Activated T-helper 9 cell treated with anti-CD3 and anti-CD28 coated beads, Interleukin-2, amount 50 U/mL, for 16 hours (primary cell): ENCODE results near the gene MROH2B.
"Not testable (repeated sequence)": the region's sequence is repeated elsewhere in the genome, so short reads cannot be mapped to it uniquely, and the experiment has no call there.

ENCODE experiments used
- DNase-seq: peaks from one replicate; pipeline ENCODE4 v3.0.0-alpha.2; 2020; ENCODE audit warnings: low read depth

The MROH2B gene

GRCh38 chr5:41022600-41022999, 48.5 kb downstream of the MROH2B start:
- DNase-seq = not testable (repeated sequence)

GRCh38 chr5:41012318-41012717, 58.8 kb downstream of the MROH2B start:
- no peak for DNase-seq

- no peak for DNase-seq
Observed at GRCh38 chr5:41010572-41010971, 60.6 kb downstream of the MROH2B start.

- no peak for DNase-seq
Observed at GRCh38 chr5:41009232-41009631, 61.9 kb downstream of the MROH2B start.

GRCh38 chr5:41004931-41005330, 66.2 kb downstream of the MROH2B start:
- no peak for DNase-seq

- DNase-seq = no peak
Observed at GRCh38 chr5:41003670-41004376, 67.3 kb downstream of the MROH2B start.

GRCh38 chr5:40999966-41000365, 71.2 kb downstream of the MROH2B start:
- DNase-seq = no peak

GRCh38 chr5:40999142-40999541, 72.0 kb downstream of the MROH2B start:
- DNase-seq = no peak

- no peak for DNase-seq
Observed at GRCh38 chr5:40995801-40996586, 75.1 kb downstream of the MROH2B start.

- DNase-seq = no peak
Observed at GRCh38 chr5:40991981-40992559, 79.1 kb downstream of the MROH2B start.

- DNase-seq = no peak
Observed at GRCh38 chr5:40991168-40991980, 79.8 kb downstream of the MROH2B start.

GRCh38 chr5:40988746-40989510, 82.2 kb downstream of the MROH2B start:
- no peak for DNase-seq

- DNase-seq = no peak
Observed at GRCh38 chr5:40987349-40987748, 83.8 kb downstream of the MROH2B start.

GRCh38 chr5:40986666-40987065, 84.5 kb downstream of the MROH2B start:
- no peak for DNase-seq

- DNase-seq = no peak
Observed at GRCh38 chr5:40985501-40985900, 85.6 kb downstream of the MROH2B start.

GRCh38 chr5:40984884-40985283, 86.3 kb downstream of the MROH2B start:
- DNase-seq = no peak

GRCh38 chr5:40983781-40984180, 87.4 kb downstream of the MROH2B start:
- no peak for DNase-seq

GRCh38 chr5:40981420-40981819, 89.7 kb downstream of the MROH2B start:
- DNase-seq = no peak

- DNase-seq = no peak
Observed at GRCh38 chr5:40976836-40977235, 94.3 kb downstream of the MROH2B start.

GRCh38 chr5:40976041-40976440, 95.1 kb downstream of the MROH2B start:
- DNase-seq = no peak

GRCh38 chr5:40973364-40974004, 97.7 kb downstream of the MROH2B start:
- no peak for DNase-seq
